Astrocyte (in vitro differentiated cells and primary cell): ENCODE data around the gene CIAPIN1. TPM values are rescaled to one million over a fixed set of nuclear protein-coding genes. Genes with fewer than 3 reads are reported as not detected.

Experiments
- DNase-seq: peaks from one replicate; pipeline ENCODE4 v3.0.0-alpha.2; 2010; ENCODE audit warnings: low read depth
- FAIRE-seq: peaks from 2 replicates; lab custom pipeline; 2011; peaks lifted over from hg19 to GRCh38; lab: Jason Lieb, UNC
- H2AFZ ChIP-seq: 2 replicates; pipeline ENCODE4 v1.6.0; 2012; ENCODE audit warnings: low read depth, low read length, inconsistent platforms
- H3K27ac ChIP-seq: 2 replicates; pipeline ENCODE4 v1.5.1; 2011; ENCODE audit warnings: low read depth, low read length, inconsistent platforms
- H3K27me3 ChIP-seq: 2 replicates; pipeline ENCODE4 v1.6.0; 2011; ENCODE audit warnings: low read length, inconsistent platforms; ENCODE audit not compliant: insufficient read depth
- H3K36me3 ChIP-seq: 2 replicates; pipeline ENCODE4 v1.5.1; 2011; ENCODE audit warnings: low read length, inconsistent platforms; ENCODE audit not compliant: insufficient read depth
- H3K4me1 ChIP-seq: 2 replicates; pipeline ENCODE4 v1.5.1; 2011; ENCODE audit warnings: low read length, inconsistent platforms; ENCODE audit not compliant: insufficient read depth
- H3K4me2 ChIP-seq: 2 replicates; pipeline ENCODE4 v1.6.0; 2012; ENCODE audit warnings: low read length, inconsistent platforms
- H3K4me3 ChIP-seq: 2 replicates; pipeline ENCODE4 v1.5.1; 2011; ENCODE audit warnings: low read depth, mild to moderate bottlenecking, low read length, inconsistent platforms; ENCODE audit not compliant: insufficient read depth
- H3K79me2 ChIP-seq: 2 replicates; pipeline ENCODE4 v1.6.0; 2012; ENCODE audit warnings: mild to moderate bottlenecking, low read length, inconsistent platforms; ENCODE audit not compliant: insufficient read depth
- H3K9ac ChIP-seq: 2 replicates; pipeline ENCODE4 v1.6.0; 2012; ENCODE audit warnings: mild to moderate bottlenecking, low read length, inconsistent platforms
- H3K9me3 ChIP-seq: 2 replicates; pipeline ENCODE4 v1.5.1; 2012; ENCODE audit warnings: low read depth, mild to moderate bottlenecking, low read length, inconsistent platforms; ENCODE audit not compliant: insufficient read depth
- H4K20me1 ChIP-seq: 2 replicates; pipeline ENCODE4 v1.6.0; 2012; ENCODE audit warnings: low read length, inconsistent platforms; ENCODE audit not compliant: insufficient read depth
- H3K27ac Mint-ChIP-seq: one replicate; pipeline ENCODE4 v1.8.0; 2021; ENCODE audit warnings: mild to moderate bottlenecking, mixed read lengths; ENCODE audit not compliant: unreplicated experiment
- H3K27me3 Mint-ChIP-seq: one replicate; pipeline ENCODE4 v1.8.0; 2021; ENCODE audit warnings: low read depth, mixed read lengths; ENCODE audit not compliant: unreplicated experiment
- H3K36me3 Mint-ChIP-seq: one replicate; pipeline ENCODE4 v1.8.0; 2021; ENCODE audit warnings: low read depth, mixed read lengths; ENCODE audit not compliant: unreplicated experiment
- H3K4me1 Mint-ChIP-seq: one replicate; pipeline ENCODE4 v1.8.0; 2021; ENCODE audit warnings: low read depth, mixed read lengths; ENCODE audit not compliant: unreplicated experiment
- H3K4me3 Mint-ChIP-seq: one replicate; pipeline ENCODE4 v1.8.0; 2021; ENCODE audit warnings: mild to moderate bottlenecking, moderate library complexity, mixed read lengths; ENCODE audit not compliant: unreplicated experiment
- H3K9me3 Mint-ChIP-seq: one replicate; pipeline ENCODE4 v1.8.0; 2021; ENCODE audit warnings: mild to moderate bottlenecking, mixed read lengths; ENCODE audit not compliant: unreplicated experiment
- CTCF ChIP-seq: IDR thresholded peaks from 2 replicates; pipeline ENCODE4 v1.5.1; 2011; ENCODE audit warnings: low read depth, mild to moderate bottlenecking, inconsistent platforms, low read length, moderate library complexity; ENCODE audit not compliant: insufficient read depth
- EZH2 ChIP-seq: IDR thresholded peaks from 2 replicates; pipeline ENCODE4 v1.6.1; 2012; ENCODE audit warnings: mild to moderate bottlenecking, low read length, inconsistent platforms; ENCODE audit not compliant: insufficient read depth
- total RNA-seq: library from RNA; stranded (reverse); gene quantifications from 2 replicates; pipeline ENCODE4 v1.2.1, GENCODE V29; 2021

The CIAPIN1 gene
- total RNA-seq, 1 donor from 2014 or later = 68.9 TPM

- H3K9me3 ChIP-seq = peaks cover 4% of the 10 kb centered on the region
- Mint-ChIP-seq H3K4me3 (no peak overlapping the region), H3K9me3 (no peaks in the 10 kb centered on the region), H3K4me1 (peaks cover 12% of the 10 kb centered on the region), H3K36me3 (no peaks in the 10 kb centered on the region), H3K27me3 (peaks cover 4% of the 10 kb centered on the region), H3K27ac (no peak overlapping the region)
- no peaks in the 10 kb centered on the region for H3K36me3 ChIP-seq
- peaks cover 6% of the 10 kb centered on the region for H4K20me1 ChIP-seq
- FAIRE-seq = no peak
- no peaks in the 10 kb centered on the region for H3K79me2 ChIP-seq
- H3K4me2 ChIP-seq = no peak overlapping the region
- no peaks in the 10 kb centered on the region for H3K27me3 ChIP-seq
- no peak overlapping the region for H3K9ac ChIP-seq
- no peak overlapping the region for H2AFZ ChIP-seq
- TF ChIP-seq CTCF (no peak), EZH2 (no peak)
- no peak for DNase-seq
- H3K4me3 ChIP-seq = no peak overlapping the region
- no peak overlapping the region for H3K27ac ChIP-seq
- H3K4me1 ChIP-seq = peaks cover 4% of the 10 kb centered on the region
These were observed 42.0 kb upstream of the CIAPIN1 start for GRCh38 chr16:57489229-57489628.

- Histone ChIP-seq H3K9me3 (peaks cover 4% of the 10 kb centered on the region), H3K4me1 (peaks cover 4% of the 10 kb centered on the region), H4K20me1 (peaks cover 6% of the 10 kb centered on the region), H3K4me3 (peak overlapping the region; percentile 28), H3K27ac (no peak overlapping the region), H3K36me3 (no peaks in the 10 kb centered on the region), H3K4me2 (peak overlapping the region; percentile 98), H3K27me3 (no peaks in the 10 kb centered on the region), H2AFZ (peak overlapping the region; percentile 96), H3K9ac (peak overlapping the region; percentile 43), H3K79me2 (no peaks in the 10 kb centered on the region)
- Mint-ChIP-seq H3K4me3 (peak overlapping the region; percentile 78), H3K9me3 (no peaks in the 10 kb centered on the region), H3K4me1 (peaks cover 12% of the 10 kb centered on the region), H3K27ac (peak overlapping the region; percentile 91), H3K36me3 (no peaks in the 10 kb centered on the region), H3K27me3 (peaks cover 2% of the 10 kb centered on the region)
- DNase-seq (no peak), FAIRE-seq (no peak)
- no peak for TF ChIP-seq EZH2
- TF ChIP-seq CTCF = no peak
These were observed 40.0 kb upstream of the CIAPIN1 start for GRCh38 chr16:57486858-57487834.
